ENCODE measurements around the gene ARHGEF4. TPM values are rescaled to one million over a fixed set of nuclear protein-coding genes. Genes with fewer than 3 reads are reported as not detected.

The ARHGEF4 gene
- total RNA-seq, 1 experiment from 2014 or later = 26.6 TPM

DNA sequence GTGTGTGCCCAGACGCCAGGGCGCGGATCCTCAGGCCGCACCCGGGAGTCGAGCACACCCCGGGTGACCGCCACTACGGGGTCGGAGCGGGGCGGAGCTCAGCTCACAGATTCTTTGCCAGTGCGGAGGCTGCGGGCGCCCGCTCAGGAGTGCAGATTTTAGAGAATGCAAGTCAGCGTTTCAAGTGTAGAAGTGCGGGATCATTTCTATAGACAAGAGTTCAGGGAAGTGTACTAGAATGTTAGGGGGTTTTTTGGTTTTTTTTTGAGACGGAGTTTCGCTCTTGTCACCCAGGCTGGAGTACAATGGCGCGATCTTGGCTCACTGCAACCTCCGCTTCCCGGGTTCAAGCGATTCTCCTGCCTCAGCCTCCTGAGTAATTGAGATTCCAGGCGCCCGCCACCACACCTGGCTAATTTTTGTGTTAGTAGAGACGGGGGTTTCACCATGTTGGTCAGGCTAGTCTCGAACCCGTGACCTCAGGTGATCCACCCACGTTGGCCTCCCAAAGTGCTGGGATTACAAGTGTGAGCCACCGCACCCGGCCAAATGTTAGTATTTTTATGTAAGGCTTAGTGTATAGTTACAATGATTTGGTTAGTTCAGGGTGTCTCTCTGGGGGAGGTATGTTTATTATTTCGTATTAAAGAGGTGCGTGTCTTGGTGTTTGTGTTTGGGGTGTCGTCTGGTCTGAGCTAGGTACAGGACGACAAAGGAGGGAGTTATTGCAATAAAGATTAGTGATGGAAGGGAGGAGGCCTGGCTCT lies 257.2 kb downstream of the ARHGEF4 start:
- Histone ChIP-seq H2AFZ (ENCODE audit: low read depth, low read length, poor library complexity, severe bottlenecking) (peak overlapping the region; percentile 80), H3K4me3 (replicated peaks in 1 of 2; ENCODE audit: low read depth in 1 of 2, low read length in 2 of 2) (peak overlapping the region; percentile 75 to 84), H3K36me3 (ENCODE audit: control insufficient read depth in 1 of 2, insufficient read depth in 2 of 2, low read length in 2 of 2) (peaks cover 0 to 13% of the 10 kb centered on the region in 2 experiments; a peak in 1 of 4 replicates), H3K4me1 (ENCODE audit: control insufficient read depth in 1 of 2, insufficient read depth in 2 of 2, low read length in 2 of 2) (peaks cover 3 to 16% of the 10 kb centered on the region in 2 experiments; a peak in 3 of 4 replicates), H3K27me3 (ENCODE audit: insufficient read depth, low read length) (no peaks in the 10 kb centered on the region), H4K20me1 (ENCODE audit: insufficient read depth) (no peaks in the 10 kb centered on the region), H3K9me3 (ENCODE audit: control insufficient read depth in 1 of 2, insufficient read depth in 1 of 2, low read depth in 1 of 2, low read length in 2 of 2) (no peaks in the 10 kb centered on the region), H3K27ac (ENCODE audit: low read depth, low read length) (peak overlapping the region; percentile 98), H3K9ac (ENCODE audit: low read length) (peak overlapping the region; percentile 78), H3K4me2 (ENCODE audit: low read length) (peak overlapping the region; percentile 73), H3K9me2 (ENCODE audit: insufficient read depth) (no peaks in the 10 kb centered on the region), H3K79me2 (ENCODE audit: insufficient read depth, low read length) (peaks cover 40% of the 10 kb centered on the region)
- RAD21 ChIA-PET (ENCODE audit: low non-redundant PET in 1 of 2, low total read pairs in 2 of 2, uncharacterized antibody in 2 of 2, unreplicated experiment in 2 of 2) = no interaction called here
- TF ChIP-seq EZH2phosphoT487 (IDR thresholded peaks at IDR 0.05; ENCODE audit: borderline replicate concordance) (no peak), SIN3A (IDR thresholded peaks at IDR 0.05; ENCODE audit: low read depth) (no peak), TCF7L2 (IDR thresholded peaks at IDR 0.05; ENCODE audit: borderline replicate concordance, extremely low read depth, insufficient read depth, insufficient read length) (no peak), EGR1 (IDR thresholded peaks at IDR 0.05; ENCODE audit: low read depth) (peak; percentile 89)
- CTCF ChIA-PET = no interaction called here
- POLR2A ChIA-PET = interaction anchor here (1.5 kb wide), 1 partner anchor 11 kb away, joined by 9 read pairs; the partner anchor contains the start of gene PLEKHB2
- TSS peak; percentile 99 for BruUV-seq (replicated peaks)
- intact Hi-C loops (cut with micrococcal nuclease) = loop anchor here (5.0 kb wide), 1 partner anchor 752 kb away; the partner anchor contains the start of gene IMP4
- no peak for DNase-seq (ENCODE audit: low read depth, low spot score)
- ATAC-seq = peak; percentile 70

DNA sequence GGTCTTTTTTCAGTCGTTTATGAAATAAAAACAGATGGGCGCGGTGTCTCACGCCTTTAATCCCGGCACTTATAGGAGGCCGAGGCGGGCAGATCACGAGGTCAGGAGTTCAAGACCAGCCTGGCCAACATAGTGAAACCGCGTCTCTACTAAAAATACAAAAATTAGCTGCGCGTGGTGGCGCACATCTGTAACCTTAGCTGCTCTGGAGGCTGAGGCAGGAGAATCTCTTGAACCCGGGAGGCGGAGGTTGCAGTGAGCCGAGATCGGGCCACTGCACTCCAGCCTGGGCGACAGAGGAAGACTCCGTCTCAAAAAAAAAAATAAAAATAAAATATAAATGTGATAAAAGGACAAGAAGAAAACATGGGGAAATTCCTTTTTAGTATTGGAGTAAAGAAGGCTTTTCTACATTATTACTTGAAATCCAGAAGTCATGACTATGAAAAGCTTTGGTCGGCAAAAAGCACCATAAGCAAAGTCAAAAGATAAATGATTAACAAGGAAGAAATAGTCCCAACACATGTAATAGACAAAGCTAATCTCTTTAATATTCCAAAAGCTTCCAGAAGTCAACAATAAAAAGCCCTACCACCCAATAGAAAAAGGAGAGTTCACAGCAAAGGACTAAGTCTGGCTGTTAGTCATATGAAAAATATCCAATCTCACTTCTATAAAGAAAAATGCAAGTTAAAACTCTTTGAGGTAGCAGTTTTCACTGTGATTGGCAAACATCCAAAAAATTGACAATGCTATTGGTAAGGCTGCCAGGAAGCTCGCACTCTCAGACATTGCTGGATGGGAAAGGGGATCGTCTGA lies 258.0 kb downstream of the ARHGEF4 start:
- POLR2A ChIA-PET = no interaction called here
- Histone ChIP-seq H3K36me3 (ENCODE audit: control insufficient read depth in 1 of 2, insufficient read depth in 2 of 2, low read length in 2 of 2) (peaks cover 0 to 8% of the 10 kb centered on the region in 2 experiments; a peak in 1 of 4 replicates), H3K9me3 (ENCODE audit: control insufficient read depth in 1 of 2, insufficient read depth in 1 of 2, low read depth in 1 of 2, low read length in 2 of 2) (no peaks in the 10 kb centered on the region), H2AFZ (ENCODE audit: low read depth, low read length, poor library complexity, severe bottlenecking) (no peak overlapping the region), H3K4me3 (replicated peaks in 1 of 2; ENCODE audit: low read depth in 1 of 2, low read length in 2 of 2) (peak overlapping the region; percentile 75 to 84; a peak in 3 of 4 replicates), H3K27me3 (ENCODE audit: insufficient read depth, low read length) (no peaks in the 10 kb centered on the region), H3K27ac (ENCODE audit: low read depth, low read length) (no peak overlapping the region), H3K79me2 (ENCODE audit: insufficient read depth, low read length) (peaks cover 32% of the 10 kb centered on the region), H4K20me1 (ENCODE audit: insufficient read depth) (no peaks in the 10 kb centered on the region), H3K4me2 (ENCODE audit: low read length) (peak overlapping the region; percentile 73), H3K4me1 (ENCODE audit: control insufficient read depth in 1 of 2, insufficient read depth in 2 of 2, low read length in 2 of 2) (peaks cover 3 to 16% of the 10 kb centered on the region in 2 experiments; a peak in 3 of 4 replicates), H3K9me2 (ENCODE audit: insufficient read depth) (no peaks in the 10 kb centered on the region), H3K9ac (ENCODE audit: low read length) (no peak overlapping the region)
- CTCF ChIA-PET = no interaction called here
- RAD21 ChIA-PET (ENCODE audit: low non-redundant PET in 1 of 2, low total read pairs in 2 of 2, uncharacterized antibody in 2 of 2, unreplicated experiment in 2 of 2) = no interaction called here
- no TSS peak for BruUV-seq (replicated peaks)
- DNase-seq (ENCODE audit: low read depth, low spot score) (no peak), ATAC-seq (no peak)
- intact Hi-C loops (cut with micrococcal nuclease) = loop anchor here (5.0 kb wide), 1 partner anchor 752 kb away; the partner anchor contains the start of gene IMP4
- no peak for TF ChIP-seq ZNF274 (IDR thresholded peaks at IDR 0.05; ENCODE audit: low read depth, low read length)
- TF ChIP-seq EZH2 (IDR thresholded peaks at IDR 0.05) = no peak
- no peak for TF ChIP-seq ELF1 (IDR thresholded peaks at IDR 0.05; ENCODE audit: borderline replicate concordance, low read depth)
- TF ChIP-seq POLR2A (IDR thresholded peaks at IDR 0.05; ENCODE audit: borderline replicate concordance, extremely low read depth, insufficient read depth, insufficient read length) = no peak
- TF ChIP-seq, protein P1, sequence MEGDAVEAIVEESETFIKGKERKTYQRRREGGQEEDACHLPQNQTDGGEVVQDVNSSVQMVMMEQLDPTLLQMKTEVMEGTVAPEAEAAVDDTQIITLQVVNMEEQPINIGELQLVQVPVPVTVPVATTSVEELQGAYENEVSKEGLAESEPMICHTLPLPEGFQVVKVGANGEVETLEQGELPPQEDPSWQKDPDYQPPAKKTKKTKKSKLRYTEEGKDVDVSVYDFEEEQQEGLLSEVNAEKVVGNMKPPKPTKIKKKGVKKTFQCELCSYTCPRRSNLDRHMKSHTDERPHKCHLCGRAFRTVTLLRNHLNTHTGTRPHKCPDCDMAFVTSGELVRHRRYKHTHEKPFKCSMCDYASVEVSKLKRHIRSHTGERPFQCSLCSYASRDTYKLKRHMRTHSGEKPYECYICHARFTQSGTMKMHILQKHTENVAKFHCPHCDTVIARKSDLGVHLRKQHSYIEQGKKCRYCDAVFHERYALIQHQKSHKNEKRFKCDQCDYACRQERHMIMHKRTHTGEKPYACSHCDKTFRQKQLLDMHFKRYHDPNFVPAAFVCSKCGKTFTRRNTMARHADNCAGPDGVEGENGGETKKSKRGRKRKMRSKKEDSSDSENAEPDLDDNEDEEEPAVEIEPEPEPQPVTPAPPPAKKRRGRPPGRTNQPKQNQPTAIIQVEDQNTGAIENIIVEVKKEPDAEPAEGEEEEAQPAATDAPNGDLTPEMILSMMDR (IDR thresholded peaks at IDR 0.05 in 2 of 3, conservative IDR thresholded peaks at IDR 0.05 in 1 of 3; ENCODE audit: borderline replicate concordance in 1 of 3, insufficient read depth in 1 of 3, low read depth in 2 of 3, low read length in 2 of 3) = no peak
- no peak for TF ChIP-seq YY1 (IDR thresholded peaks at IDR 0.05; ENCODE audit: extremely low read depth, insufficient replicate concordance, low read depth, low read length)
- no peak for TF ChIP-seq CEBPB (IDR thresholded peaks at IDR 0.05; ENCODE audit: low read depth)
- TF ChIP-seq RAD21 (IDR thresholded peaks at IDR 0.05; ENCODE audit: low read depth) = no peak
- TF ChIP-seq, protein P2, sequence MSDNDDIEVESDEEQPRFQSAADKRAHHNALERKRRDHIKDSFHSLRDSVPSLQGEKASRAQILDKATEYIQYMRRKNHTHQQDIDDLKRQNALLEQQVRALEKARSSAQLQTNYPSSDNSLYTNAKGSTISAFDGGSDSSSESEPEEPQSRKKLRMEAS (IDR thresholded peaks at IDR 0.05) = no peak

Data from HCT116 (cell line).